Measurements from ENCODE around the gene STAB1. TPM values are rescaled to one million over a fixed set of nuclear protein-coding genes. Genes with fewer than 3 reads are reported as not detected.

STAB1 gene
- total and polyA plus RNA-seq, 2 of the 13 experiments (the other 11 are each of a cell fraction or from before 2014, with no cell fraction given) = 0.09 to 0.34 TPM

DNA sequence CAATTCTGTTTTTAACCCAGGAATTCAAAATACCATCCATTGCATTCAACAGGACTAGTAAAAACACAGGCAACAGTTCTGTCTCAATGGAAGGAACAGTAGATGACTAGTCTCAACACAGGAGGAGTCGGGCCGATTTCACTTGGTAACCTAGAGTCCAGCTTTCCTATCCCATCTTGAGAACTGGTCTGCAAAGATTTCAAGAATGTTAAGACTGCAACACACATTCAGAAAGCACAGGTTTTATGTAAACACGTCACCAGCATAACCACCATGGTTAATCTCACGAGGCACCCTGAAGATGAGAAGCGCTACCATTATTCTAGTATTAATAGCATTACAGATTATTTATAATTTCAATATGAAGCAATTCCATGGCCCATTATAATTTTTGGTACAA is 63.3 kb downstream of the STAB1 start (continued):
- no peak for TF ChIP-seq ZHX2 (IDR thresholded peaks at IDR 0.05; ENCODE audit: low read depth)
- TF ChIP-seq ZHX2 (CRISPR knock-in tag; IDR thresholded peaks at IDR 0.05; ENCODE audit: borderline replicate concordance) = no peak
- TF ChIP-seq THAP8 (CRISPR knock-in tag; IDR thresholded peaks at IDR 0.05; ENCODE audit: borderline replicate concordance) = no peak
- TF ChIP-seq PTBP1 (IDR thresholded peaks at IDR 0.05; ENCODE audit: low read depth, low read length, poor library complexity, severe bottlenecking) = no peak
- TF ChIP-seq, protein P1, sequence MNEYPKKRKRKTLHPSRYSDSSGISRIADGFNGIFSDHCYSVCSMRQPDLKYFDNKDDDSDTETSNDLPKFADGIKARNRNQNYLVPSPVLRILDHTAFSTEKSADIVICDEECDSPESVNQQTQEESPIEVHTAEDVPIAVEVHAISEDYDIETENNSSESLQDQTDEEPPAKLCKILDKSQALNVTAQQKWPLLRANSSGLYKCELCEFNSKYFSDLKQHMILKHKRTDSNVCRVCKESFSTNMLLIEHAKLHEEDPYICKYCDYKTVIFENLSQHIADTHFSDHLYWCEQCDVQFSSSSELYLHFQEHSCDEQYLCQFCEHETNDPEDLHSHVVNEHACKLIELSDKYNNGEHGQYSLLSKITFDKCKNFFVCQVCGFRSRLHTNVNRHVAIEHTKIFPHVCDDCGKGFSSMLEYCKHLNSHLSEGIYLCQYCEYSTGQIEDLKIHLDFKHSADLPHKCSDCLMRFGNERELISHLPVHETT (CRISPR knock-in tag; conservative IDR thresholded peaks at IDR 0.05) = no peak
- no peak for TF ChIP-seq ZNF503 (CRISPR knock-in tag; IDR thresholded peaks at IDR 0.05)
- TF ChIP-seq ZFP36 (IDR thresholded peaks at IDR 0.05; ENCODE audit: borderline replicate concordance, low read depth, low read length, partially characterized antibody) = no peak
- TF ChIP-seq ZNF136 (CRISPR knock-in tag; IDR thresholded peaks at IDR 0.05; ENCODE audit: low read depth) = no peak
- no peak for TF ChIP-seq GZF1 (CRISPR knock-in tag; IDR thresholded peaks at IDR 0.05)
- no peak for TF ChIP-seq ZNF850 (CRISPR knock-in tag; conservative IDR thresholded peaks at IDR 0.05)
- TF ChIP-seq ARID4A (CRISPR knock-in tag; IDR thresholded peaks at IDR 0.05; ENCODE audit: borderline replicate concordance) = no peak

Measured in HepG2 (cell line).